Fibroblast of skin of back (primary cell): ENCODE results near the gene CNN3.

Experiments
- DNase-seq: peaks from one replicate; pipeline ENCODE4 v3.0.0-alpha.2; 2013

Gene CNN3

GRCh38 chr1:94922761-94923331 lies 4.1 kb downstream of the CNN3 start:
- DNase-seq: peak; percentile 83

- no peak for DNase-seq
Measured at GRCh38 chr1:94921977-94922376, 4.9 kb downstream of the CNN3 start.

GRCh38 chr1:94920061-94920460 lies 6.8 kb downstream of the CNN3 start:
- peak; percentile 44 for DNase-seq

GRCh38 chr1:94919241-94920030 lies 7.5 kb downstream of the CNN3 start:
- no peak for DNase-seq

GRCh38 chr1:94917251-94917650 lies 9.7 kb downstream of the CNN3 start:
- no peak for DNase-seq

GRCh38 chr1:94912263-94913184 lies 14.4 kb downstream of the CNN3 start:
- no peak for DNase-seq

GRCh38 chr1:94909486-94909885 lies 17.4 kb downstream of the CNN3 start:
- no peak for DNase-seq

- DNase-seq: no peak
Measured at GRCh38 chr1:94908965-94909364, 17.9 kb downstream of the CNN3 start.

- no peak for DNase-seq
Measured at GRCh38 chr1:94908190-94908589, 18.7 kb downstream of the CNN3 start.

- no peak for DNase-seq
Measured at GRCh38 chr1:94907136-94907535, 19.8 kb downstream of the CNN3 start.

GRCh38 chr1:94906382-94906781 lies 20.5 kb downstream of the CNN3 start:
- no peak for DNase-seq

- DNase-seq: no peak
Measured at GRCh38 chr1:94905207-94905606, 21.7 kb downstream of the CNN3 start.

GRCh38 chr1:94903280-94904009 lies 23.5 kb downstream of the CNN3 start:
- DNase-seq: peak; percentile 42

- DNase-seq: no peak
Measured at GRCh38 chr1:94901841-94902240, 25.1 kb downstream of the CNN3 start.

- no peak for DNase-seq
Measured at GRCh38 chr1:94899756-94900155, 27.2 kb downstream of the CNN3 start.

GRCh38 chr1:94898491-94899385 lies 28.2 kb downstream of the CNN3 start:
- DNase-seq: peak; percentile 32

GRCh38 chr1:94895518-94895917 lies 31.4 kb downstream of the CNN3 start:
- DNase-seq: no peak

- DNase-seq: no peak
Measured at GRCh38 chr1:94894630-94895029, 32.3 kb downstream of the CNN3 start.

- DNase-seq: no peak
Measured at GRCh38 chr1:94892604-94893254, 34.2 kb downstream of the CNN3 start.

- no peak for DNase-seq
Measured at GRCh38 chr1:94888201-94888600, 38.7 kb downstream of the CNN3 start.

GRCh38 chr1:94887603-94888171 lies 39.2 kb downstream of the CNN3 start:
- DNase-seq: no peak
